ENCODE measurements around the gene CDH4.

- TF ChIP-seq, protein P1, sequence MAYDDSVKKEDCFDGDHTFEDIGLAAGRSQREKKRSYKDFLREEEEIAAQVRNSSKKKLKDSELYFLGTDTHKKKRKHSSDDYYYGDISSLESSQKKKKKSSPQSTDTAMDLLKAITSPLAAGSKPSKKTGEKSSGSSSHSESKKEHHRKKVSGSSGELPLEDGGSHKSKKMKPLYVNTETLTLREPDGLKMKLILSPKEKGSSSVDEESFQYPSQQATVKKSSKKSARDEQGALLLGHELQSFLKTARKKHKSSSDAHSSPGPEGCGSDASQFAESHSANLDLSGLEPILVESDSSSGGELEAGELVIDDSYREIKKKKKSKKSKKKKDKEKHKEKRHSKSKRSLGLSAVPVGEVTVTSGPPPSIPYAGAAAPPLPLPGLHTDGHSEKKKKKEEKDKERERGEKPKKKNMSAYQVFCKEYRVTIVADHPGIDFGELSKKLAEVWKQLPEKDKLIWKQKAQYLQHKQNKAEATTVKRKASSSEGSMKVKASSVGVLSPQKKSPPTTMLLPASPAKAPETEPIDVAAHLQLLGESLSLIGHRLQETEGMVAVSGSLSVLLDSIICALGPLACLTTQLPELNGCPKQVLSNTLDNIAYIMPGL (CRISPR knock-in tag; IDR thresholded peaks at IDR 0.05), result no peak
- TF ChIP-seq ZNF24 (IDR thresholded peaks at IDR 0.05) (no peak), SMARCA5 (IDR thresholded peaks at IDR 0.05) (no peak), MXI1 (IDR thresholded peaks at IDR 0.05; ENCODE audit: low read depth, low read length) (no peak), MTA3 (IDR thresholded peaks at IDR 0.05; ENCODE audit: borderline replicate concordance) (no peak), MCM2 (IDR thresholded peaks at IDR 0.05; ENCODE audit: low read depth) (no peak), CHD2 (IDR thresholded peaks at IDR 0.05; ENCODE audit: low read depth, low read length) (no peak), SIN3A (IDR thresholded peaks at IDR 0.05; ENCODE audit: borderline replicate concordance in 2 of 2, control insufficient read depth in 1 of 2, low read depth in 2 of 2, low read length in 2 of 2) (no peak), RBM17 (IDR thresholded peaks at IDR 0.05; ENCODE audit: borderline replicate concordance, low read depth, low read length) (no peak), PKNOX1 (IDR thresholded peaks at IDR 0.05) (no peak), PCBP1 (IDR thresholded peaks at IDR 0.05; ENCODE audit: low read depth, low read length, poor library complexity, severe bottlenecking) (no peak), CREM (IDR thresholded peaks at IDR 0.05; ENCODE audit: low read depth) (no peak)
- TF ChIP-seq, protein P2, sequence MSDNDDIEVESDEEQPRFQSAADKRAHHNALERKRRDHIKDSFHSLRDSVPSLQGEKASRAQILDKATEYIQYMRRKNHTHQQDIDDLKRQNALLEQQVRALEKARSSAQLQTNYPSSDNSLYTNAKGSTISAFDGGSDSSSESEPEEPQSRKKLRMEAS (CRISPR knock-in tag; IDR thresholded peaks at IDR 0.05), result no peak
- TF ChIP-seq, protein P3, sequence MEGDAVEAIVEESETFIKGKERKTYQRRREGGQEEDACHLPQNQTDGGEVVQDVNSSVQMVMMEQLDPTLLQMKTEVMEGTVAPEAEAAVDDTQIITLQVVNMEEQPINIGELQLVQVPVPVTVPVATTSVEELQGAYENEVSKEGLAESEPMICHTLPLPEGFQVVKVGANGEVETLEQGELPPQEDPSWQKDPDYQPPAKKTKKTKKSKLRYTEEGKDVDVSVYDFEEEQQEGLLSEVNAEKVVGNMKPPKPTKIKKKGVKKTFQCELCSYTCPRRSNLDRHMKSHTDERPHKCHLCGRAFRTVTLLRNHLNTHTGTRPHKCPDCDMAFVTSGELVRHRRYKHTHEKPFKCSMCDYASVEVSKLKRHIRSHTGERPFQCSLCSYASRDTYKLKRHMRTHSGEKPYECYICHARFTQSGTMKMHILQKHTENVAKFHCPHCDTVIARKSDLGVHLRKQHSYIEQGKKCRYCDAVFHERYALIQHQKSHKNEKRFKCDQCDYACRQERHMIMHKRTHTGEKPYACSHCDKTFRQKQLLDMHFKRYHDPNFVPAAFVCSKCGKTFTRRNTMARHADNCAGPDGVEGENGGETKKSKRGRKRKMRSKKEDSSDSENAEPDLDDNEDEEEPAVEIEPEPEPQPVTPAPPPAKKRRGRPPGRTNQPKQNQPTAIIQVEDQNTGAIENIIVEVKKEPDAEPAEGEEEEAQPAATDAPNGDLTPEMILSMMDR (IDR thresholded peaks at IDR 0.05 in 2 of 3, conservative IDR thresholded peaks at IDR 0.05 in 1 of 3; ENCODE audit: insufficient read depth in 2 of 3, low read depth in 1 of 3, low read length in 3 of 3), result no peak
Measured at GRCh38 chr20:61835301-61835700, 583.2 kb downstream of the CDH4 start.
